Panc1 (cell line): Measurements from ENCODE around the gene MYO19. TPM values are rescaled to one million over a fixed set of nuclear protein-coding genes. Genes with fewer than 3 reads are reported as not detected.

Experiments
- ATAC-seq: fragments of 200-7000 bp; cut with Tn5 transposase; 2 replicates; pipeline ENCODE4 v1.9.1; 2020; ENCODE audit warnings: mild to moderate bottlenecking, moderate library complexity
- BruUV-seq: library from RNA; stranded (reverse); fragments of 400-500 nt; replicated peaks from 2 replicates; lab custom pipeline; 2021; lab: Mats Ljungman, UMichigan
- CTCF ChIA-PET: fragments of 300-600 bp; sonication (Branson Sonifier 250); formaldehyde crosslinking; loops from one replicate; lab custom pipeline; 2022; ENCODE audit warnings: antibody characterized with exemption; lab: Charles Lee
- POLR2A ChIA-PET: fragments of 300-600 bp; sonication (Branson Sonifier 250); formaldehyde crosslinking; loops from one replicate; lab custom pipeline; 2022; ENCODE audit warnings: antibody characterized with exemption; lab: Charles Lee
- DNase-seq: peaks from one replicate; pipeline ENCODE4 v3.0.0-alpha.2; 2010; ENCODE audit warnings: low read depth, low spot score
- H3K27ac ChIP-seq: 2 replicates; pipeline ENCODE4 v1.5.1; 2011; ENCODE audit warnings: mild to moderate bottlenecking, low read length, inconsistent platforms
- H3K27me3 ChIP-seq: fragments of 200-500 bp; sonication (Bioruptor generic); 2 replicates; pipeline ENCODE4 v1.6.0; 2014; ENCODE audit warnings: low read length, inconsistent platforms; ENCODE audit not compliant: control insufficient read depth, insufficient read depth
- H3K36me3 ChIP-seq: fragments of 200-500 bp; sonication (Bioruptor generic); 2 replicates; pipeline ENCODE4 v1.5.1; 2014; ENCODE audit warnings: inconsistent platforms, mild to moderate bottlenecking, low read length, moderate library complexity; ENCODE audit not compliant: control insufficient read depth, insufficient read depth
- H3K4me1 ChIP-seq: 2 replicates; pipeline ENCODE4 v1.5.1; 2011; ENCODE audit warnings: inconsistent platforms, mild to moderate bottlenecking, low read length, moderate library complexity; ENCODE audit not compliant: control insufficient read depth, insufficient read depth
- H3K4me3 ChIP-seq, 2 experiments: 2 replicates each; pipeline ENCODE4 v1.5.1; 2011 to 2012; ENCODE audit warnings: low read depth in 2 of 2, low read length in 2 of 2, mild to moderate bottlenecking in 2 of 2, inconsistent platforms in 1 of 2, moderate library complexity in 1 of 2
- H3K9me3 ChIP-seq: fragments of 200-500 bp; sonication (Bioruptor generic); 2 replicates; pipeline ENCODE4 v1.5.1; 2014; ENCODE audit warnings: low read depth, mild to moderate bottlenecking, inconsistent platforms, low read length, moderate library complexity; ENCODE audit not compliant: control insufficient read depth, insufficient read depth
- POLR2AphosphoS5 ChIP-seq: IDR thresholded peaks from 2 replicates; pipeline ENCODE4 v1.6.1; 2012; ENCODE audit warnings: mild to moderate bottlenecking, low read depth, low read length, moderate library complexity
- SIN3A ChIP-seq: IDR thresholded peaks from 2 replicates; pipeline ENCODE4 v1.6.1; 2012; ENCODE audit warnings: low read depth, mild to moderate bottlenecking, low read length, moderate library complexity, borderline replicate concordance; ENCODE audit not compliant: insufficient read depth
- TCF7L2 ChIP-seq: IDR thresholded peaks from 2 replicates; pipeline ENCODE4 v1.6.1; 2011; ENCODE audit warnings: mild to moderate bottlenecking, low read depth, low read length, inconsistent platforms
- in situ Hi-C: cut with HindIII; loops from 2 replicates; pipeline ENCODE4 v1.10.0; 2016; ENCODE audit warnings: low sequenced_read_pairs, low pct_unique_long_range_greater_than_20kb
- intact Hi-C: fragments of 100-400 bp; cut with micrococcal nuclease; formaldehyde crosslinking; loops from one replicate; pipeline ENCODE4 v1.10.0; 2022; ENCODE audit not compliant: unreplicated experiment
- total RNA-seq: library from RNA; stranded (reverse); gene quantifications from one replicate; pipeline ENCODE4 v1.2.1, GENCODE V29; 2021; ENCODE audit not compliant: unreplicated experiment
- TF ChIP-seq, protein P1 (sequence below): fragments of 450-650 bp; IDR thresholded peaks from 2 replicates; pipeline ENCODE4 v1.5.1; 2017; ENCODE audit warnings: mild to moderate bottlenecking
- TF ChIP-seq, protein P2 (sequence below), 2 experiments: IDR thresholded peaks; 2 replicates each; pipeline ENCODE4 v1.6.1; 2011 to 2012; ENCODE audit warnings: low read depth in 2 of 2, control low read depth in 1 of 2, low read length in 1 of 2, mild to moderate bottlenecking in 1 of 2, moderate library complexity in 1 of 2; ENCODE audit not compliant: insufficient read depth in 1 of 2

The MYO19 gene
- total RNA-seq, 1 experiment from 2014 or later: 88.0 TPM

DNA sequence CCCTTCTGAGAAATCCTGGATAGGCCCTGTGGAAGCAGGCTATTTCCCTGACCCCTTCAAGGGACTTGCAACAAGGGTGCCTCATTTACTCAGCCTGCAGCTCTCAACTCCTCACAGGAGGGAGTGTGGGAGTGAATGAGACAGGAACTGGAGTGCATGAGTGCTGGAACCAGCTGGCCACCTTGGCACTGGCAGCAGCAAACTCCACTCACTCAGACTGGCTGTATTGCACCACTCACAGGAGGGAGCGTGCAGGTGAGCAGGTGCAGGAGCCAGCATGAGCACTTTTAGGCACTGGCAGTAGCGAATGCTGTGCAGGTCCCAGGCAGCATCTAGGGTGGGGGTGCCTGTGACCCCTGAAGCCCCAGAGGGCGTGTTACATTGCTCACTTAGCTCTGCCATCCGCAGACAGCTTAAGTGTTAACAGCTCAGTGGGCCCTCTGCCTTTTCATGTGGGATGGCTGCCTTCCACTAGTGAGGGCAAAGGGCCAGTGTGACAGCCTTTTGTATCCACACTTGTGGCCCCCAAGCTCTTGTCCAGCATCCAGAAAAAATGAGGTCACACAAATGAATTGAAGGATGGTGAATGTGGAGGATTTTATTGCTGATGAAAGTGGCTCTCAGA is 59.2 kb downstream of the MYO19 start:
- in situ Hi-C loops (no loop called here), intact Hi-C loops (no loop called here)
- H3K4me1 ChIP-seq: no peaks in the 10 kb centered on the region
- POLR2A ChIA-PET: no interaction called here
- no peaks in the 10 kb centered on the region for H3K36me3 ChIP-seq
- H3K9me3 ChIP-seq: no peaks in the 10 kb centered on the region
- no peak overlapping the region for H3K27ac ChIP-seq
- CTCF ChIA-PET: no interaction called here
- BruUV-seq: no TSS peak
- ATAC-seq (no peak), DNase-seq (no peak)
- H3K27me3 ChIP-seq: peaks cover 6% of the 10 kb centered on the region; the same call in 1 of the 2 replicates
- H3K4me3 ChIP-seq: no peak overlapping the region
- TF ChIP-seq, protein P1, sequence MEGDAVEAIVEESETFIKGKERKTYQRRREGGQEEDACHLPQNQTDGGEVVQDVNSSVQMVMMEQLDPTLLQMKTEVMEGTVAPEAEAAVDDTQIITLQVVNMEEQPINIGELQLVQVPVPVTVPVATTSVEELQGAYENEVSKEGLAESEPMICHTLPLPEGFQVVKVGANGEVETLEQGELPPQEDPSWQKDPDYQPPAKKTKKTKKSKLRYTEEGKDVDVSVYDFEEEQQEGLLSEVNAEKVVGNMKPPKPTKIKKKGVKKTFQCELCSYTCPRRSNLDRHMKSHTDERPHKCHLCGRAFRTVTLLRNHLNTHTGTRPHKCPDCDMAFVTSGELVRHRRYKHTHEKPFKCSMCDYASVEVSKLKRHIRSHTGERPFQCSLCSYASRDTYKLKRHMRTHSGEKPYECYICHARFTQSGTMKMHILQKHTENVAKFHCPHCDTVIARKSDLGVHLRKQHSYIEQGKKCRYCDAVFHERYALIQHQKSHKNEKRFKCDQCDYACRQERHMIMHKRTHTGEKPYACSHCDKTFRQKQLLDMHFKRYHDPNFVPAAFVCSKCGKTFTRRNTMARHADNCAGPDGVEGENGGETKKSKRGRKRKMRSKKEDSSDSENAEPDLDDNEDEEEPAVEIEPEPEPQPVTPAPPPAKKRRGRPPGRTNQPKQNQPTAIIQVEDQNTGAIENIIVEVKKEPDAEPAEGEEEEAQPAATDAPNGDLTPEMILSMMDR: no peak
- no peak for TF ChIP-seq SIN3A
- no peak for TF ChIP-seq POLR2AphosphoS5
- TF ChIP-seq TCF7L2: no peak
- TF ChIP-seq, protein P2, sequence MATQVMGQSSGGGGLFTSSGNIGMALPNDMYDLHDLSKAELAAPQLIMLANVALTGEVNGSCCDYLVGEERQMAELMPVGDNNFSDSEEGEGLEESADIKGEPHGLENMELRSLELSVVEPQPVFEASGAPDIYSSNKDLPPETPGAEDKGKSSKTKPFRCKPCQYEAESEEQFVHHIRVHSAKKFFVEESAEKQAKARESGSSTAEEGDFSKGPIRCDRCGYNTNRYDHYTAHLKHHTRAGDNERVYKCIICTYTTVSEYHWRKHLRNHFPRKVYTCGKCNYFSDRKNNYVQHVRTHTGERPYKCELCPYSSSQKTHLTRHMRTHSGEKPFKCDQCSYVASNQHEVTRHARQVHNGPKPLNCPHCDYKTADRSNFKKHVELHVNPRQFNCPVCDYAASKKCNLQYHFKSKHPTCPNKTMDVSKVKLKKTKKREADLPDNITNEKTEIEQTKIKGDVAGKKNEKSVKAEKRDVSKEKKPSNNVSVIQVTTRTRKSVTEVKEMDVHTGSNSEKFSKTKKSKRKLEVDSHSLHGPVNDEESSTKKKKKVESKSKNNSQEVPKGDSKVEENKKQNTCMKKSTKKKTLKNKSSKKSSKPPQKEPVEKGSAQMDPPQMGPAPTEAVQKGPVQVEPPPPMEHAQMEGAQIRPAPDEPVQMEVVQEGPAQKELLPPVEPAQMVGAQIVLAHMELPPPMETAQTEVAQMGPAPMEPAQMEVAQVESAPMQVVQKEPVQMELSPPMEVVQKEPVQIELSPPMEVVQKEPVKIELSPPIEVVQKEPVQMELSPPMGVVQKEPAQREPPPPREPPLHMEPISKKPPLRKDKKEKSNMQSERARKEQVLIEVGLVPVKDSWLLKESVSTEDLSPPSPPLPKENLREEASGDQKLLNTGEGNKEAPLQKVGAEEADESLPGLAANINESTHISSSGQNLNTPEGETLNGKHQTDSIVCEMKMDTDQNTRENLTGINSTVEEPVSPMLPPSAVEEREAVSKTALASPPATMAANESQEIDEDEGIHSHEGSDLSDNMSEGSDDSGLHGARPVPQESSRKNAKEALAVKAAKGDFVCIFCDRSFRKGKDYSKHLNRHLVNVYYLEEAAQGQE (IDR thresholded peaks at IDR 0.05; ENCODE audit: insufficient read depth in 1 of 2, low read depth in 2 of 2, low read length in 1 of 2): no peak

DNA sequence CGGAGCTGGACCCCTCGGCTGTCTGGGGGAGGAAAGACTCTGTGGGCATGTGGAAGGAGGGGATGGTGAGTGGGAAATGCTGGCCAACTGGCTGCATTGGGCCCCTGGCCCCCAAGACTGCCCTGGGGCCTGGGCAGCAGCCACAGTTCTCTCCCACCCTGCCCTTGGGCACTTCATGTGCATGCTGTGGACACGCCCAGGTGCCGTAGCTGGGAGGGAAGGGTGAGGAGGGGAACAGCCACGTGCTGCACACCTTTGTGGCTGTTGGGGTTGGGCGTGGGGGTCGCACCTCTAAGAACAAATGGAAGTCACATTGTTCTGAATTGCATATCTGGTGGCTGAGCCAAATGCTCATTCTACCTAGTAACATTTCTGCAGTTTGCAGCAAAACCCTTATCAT is 60.1 kb downstream of the MYO19 start:
- peaks cover 6% of the 10 kb centered on the region; the same call in 1 of the 2 replicates for H3K27me3 ChIP-seq
- no peak overlapping the region for H3K27ac ChIP-seq
- ChIA-PET CTCF (no interaction called here), POLR2A (no interaction called here)
- BruUV-seq: no TSS peak
- H3K4me1 ChIP-seq: no peaks in the 10 kb centered on the region
- ATAC-seq (no peak), DNase-seq (no peak)
- H3K36me3 ChIP-seq: no peaks in the 10 kb centered on the region
- TF ChIP-seq, protein P1: no peak
- TF ChIP-seq, protein P2 (IDR thresholded peaks at IDR 0.05; ENCODE audit: insufficient read depth in 1 of 2, low read depth in 2 of 2, low read length in 1 of 2): no peak
- TF ChIP-seq TCF7L2 (no peak), POLR2AphosphoS5 (no peak), SIN3A (no peak)
- intact Hi-C loops: no loop called here
- in situ Hi-C loops: no loop called here
- no peaks in the 10 kb centered on the region for H3K9me3 ChIP-seq
- no peak overlapping the region for H3K4me3 ChIP-seq
